ENCODE results near the gene ANKIB1.
"Not testable (repeated sequence)": the region's sequence is repeated elsewhere in the genome, so short reads cannot be mapped to it uniquely, and the experiment has no call there.

ANKIB1 gene

GRCh38 chr7:92325858-92326257 is 80.1 kb downstream of the ANKIB1 start:
- DNase-seq (ENCODE audit: low read depth) = no peak

- no peak for DNase-seq (ENCODE audit: low read depth)
Measured at GRCh38 chr7:92330835-92331438, 85.2 kb downstream of the ANKIB1 start.

- DNase-seq (ENCODE audit: low read depth) = no peak
Measured at GRCh38 chr7:92331508-92331907, 85.7 kb downstream of the ANKIB1 start.

- DNase-seq (ENCODE audit: low read depth) = no peak
Measured at GRCh38 chr7:92332782-92333181, 87.0 kb downstream of the ANKIB1 start.

GRCh38 chr7:92333866-92334265 is 88.1 kb downstream of the ANKIB1 start:
- no peak for DNase-seq (ENCODE audit: low read depth)

DNA sequence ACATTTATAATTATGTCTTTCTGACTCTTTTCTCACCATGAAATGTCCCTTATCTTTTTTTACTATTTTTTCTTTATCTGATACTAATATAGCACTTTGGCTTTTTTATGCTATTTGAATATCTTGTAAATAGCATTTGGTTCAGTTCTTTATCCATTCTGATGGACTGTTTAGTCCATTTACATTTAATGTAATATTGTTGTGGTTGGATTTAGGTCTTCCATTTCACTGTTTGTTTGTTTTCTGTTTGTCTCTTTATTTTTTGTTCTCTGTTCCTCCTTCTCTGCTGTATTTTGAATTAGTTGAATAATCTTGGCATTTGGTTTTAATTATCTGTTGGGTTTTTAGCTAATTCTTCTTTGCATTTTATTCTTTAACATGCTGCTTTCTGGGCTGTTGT is 89.8 kb downstream of the ANKIB1 start:
- DNase-seq (ENCODE audit: low read depth) = no peak

DNA sequence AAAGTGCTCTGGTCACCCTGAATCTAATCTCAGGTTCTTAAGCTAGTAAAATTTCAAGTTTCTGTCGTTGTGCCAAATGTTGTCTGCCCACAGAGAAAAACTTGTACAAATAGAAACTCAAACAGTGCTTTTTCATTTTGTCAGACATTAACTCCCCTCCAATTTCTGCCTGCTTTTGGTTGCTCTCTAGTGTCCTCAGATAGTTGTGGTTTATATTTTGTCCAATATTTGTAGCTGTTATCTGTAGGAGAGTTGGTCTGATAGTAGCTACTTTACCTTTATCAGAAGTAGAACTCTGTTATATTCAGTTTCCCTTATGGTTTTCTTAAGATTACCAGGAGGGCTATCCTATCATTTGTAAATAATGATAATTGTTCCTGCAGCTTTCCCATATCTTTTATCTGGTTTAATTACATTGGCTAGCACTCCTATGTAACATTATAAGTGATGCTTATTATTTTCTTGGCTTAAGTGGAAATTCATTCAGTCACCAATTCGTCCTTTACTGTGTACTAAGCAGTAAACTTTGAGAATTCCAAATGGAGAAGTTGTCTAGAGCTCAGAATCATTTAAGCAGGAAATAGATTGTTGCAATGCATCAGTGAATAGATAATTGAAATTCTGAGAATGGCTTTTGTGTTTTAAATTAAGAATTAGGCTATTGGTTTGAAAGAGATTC is 91.0 kb downstream of the ANKIB1 start:
- DNase-seq (ENCODE audit: low read depth) = no peak

- no peak for DNase-seq (ENCODE audit: low read depth)
Measured at GRCh38 chr7:92340016-92340415, 94.2 kb downstream of the ANKIB1 start.

GRCh38 chr7:92343714-92344113 is 97.9 kb downstream of the ANKIB1 start:
- no peak for DNase-seq (ENCODE audit: low read depth)

GRCh38 chr7:92352009-92352408 is 106.2 kb downstream of the ANKIB1 start:
- no peak for DNase-seq (ENCODE audit: low read depth)

DNA sequence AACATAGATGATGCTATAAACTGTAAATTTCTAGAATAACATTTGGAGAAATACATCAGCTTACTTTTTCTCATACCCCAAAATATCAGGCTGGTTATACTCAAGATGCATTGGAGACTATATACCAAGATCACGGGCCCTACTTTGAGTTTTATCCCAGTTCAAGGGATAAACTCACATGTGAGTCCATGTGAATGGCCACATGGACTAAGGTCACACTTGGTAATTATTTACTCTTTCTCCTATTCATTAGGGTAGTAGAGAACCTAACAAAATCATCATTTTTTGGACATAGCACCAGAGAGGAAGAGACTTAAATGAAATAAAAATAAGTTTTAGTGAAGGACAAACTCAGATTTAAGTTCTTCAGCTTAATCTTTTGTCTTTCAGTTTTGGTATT is 108.4 kb downstream of the ANKIB1 start:
- no peak for DNase-seq (ENCODE audit: low read depth)

DNA sequence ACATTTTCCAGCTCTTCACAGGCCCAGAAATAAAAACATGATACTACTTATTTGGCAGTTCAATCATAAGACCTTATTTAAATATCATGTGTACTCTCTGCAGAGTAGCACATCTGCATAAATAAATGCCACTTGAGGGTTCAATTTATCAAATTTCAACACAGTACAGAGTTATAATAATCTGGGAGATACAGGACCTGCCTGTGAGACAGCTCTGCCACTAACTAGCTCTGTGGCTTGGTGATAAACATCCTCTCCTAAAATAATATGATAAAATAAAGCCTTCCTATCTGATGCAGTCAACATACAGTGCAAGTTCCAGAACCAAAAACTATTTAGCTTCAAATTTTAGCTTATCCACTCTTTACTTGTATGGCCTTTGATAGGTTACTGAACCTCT is 110.6 kb downstream of the ANKIB1 start:
- no peak for DNase-seq (ENCODE audit: low read depth)

DNA sequence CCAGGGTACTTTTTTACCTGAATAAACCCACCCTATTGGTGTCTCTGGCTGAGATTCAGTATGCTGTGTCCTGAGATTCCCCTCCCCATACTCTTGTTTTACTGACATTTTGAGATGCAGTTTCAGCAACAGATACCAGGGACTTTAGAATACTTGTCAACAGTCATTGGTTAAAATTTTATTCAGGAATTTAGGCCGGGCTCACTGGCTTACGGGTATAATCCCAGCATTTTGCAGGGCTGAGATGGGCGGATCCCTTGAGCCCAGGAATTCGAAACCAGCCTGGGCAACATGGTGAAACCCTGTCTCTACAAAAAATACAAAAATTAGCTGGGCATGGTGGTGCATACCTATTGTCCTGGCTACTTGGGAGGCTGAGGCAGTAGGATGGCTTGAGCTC is 111.5 kb downstream of the ANKIB1 start:
- no peak for DNase-seq (ENCODE audit: low read depth)

DNA sequence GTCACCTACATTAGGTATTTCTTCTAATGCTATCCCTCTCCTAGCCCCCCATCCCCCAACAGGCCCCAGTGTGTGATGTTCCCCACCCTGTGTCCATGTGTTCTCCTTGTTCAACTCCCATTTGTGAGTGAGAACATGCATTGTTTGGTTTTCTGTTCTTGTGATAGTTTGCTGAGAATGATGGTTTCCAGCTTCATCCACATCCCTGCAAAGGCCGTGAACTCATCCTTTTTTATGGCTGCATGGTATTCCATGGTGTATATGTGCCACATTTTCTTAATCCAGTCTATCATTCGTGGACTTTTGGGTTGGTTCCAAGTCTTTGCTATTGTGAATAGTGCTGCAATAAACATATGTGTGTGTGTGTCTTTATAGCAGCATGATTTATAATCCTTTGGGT is 113.4 kb downstream of the ANKIB1 start:
- not testable (repeated sequence) for DNase-seq (ENCODE audit: low read depth)

DNA sequence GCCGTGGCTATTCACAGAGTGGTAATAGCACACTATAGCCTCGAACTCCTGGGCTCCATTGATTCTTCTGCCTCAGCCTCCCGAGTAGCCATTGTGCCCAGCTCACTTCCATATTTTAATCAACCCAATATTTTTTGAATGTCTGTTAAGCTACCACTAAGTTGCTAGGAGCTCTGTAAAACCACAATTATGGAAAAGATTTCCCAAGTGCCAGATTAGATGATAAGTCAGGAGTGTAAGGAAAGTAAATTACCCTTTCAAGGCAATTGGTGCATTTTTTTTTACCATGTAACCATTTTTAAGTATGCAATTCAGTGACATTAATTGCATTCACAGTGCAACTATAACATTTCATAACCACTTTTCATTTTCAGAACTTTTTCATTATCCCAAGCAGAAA is 114.0 kb downstream of the ANKIB1 start:
- DNase-seq (ENCODE audit: low read depth) = no peak

- no peak for DNase-seq (ENCODE audit: low read depth)
Measured at GRCh38 chr7:92360387-92360786, 114.6 kb downstream of the ANKIB1 start.

- DNase-seq (ENCODE audit: low read depth) = no peak
Measured at GRCh38 chr7:92362131-92362530, 116.4 kb downstream of the ANKIB1 start.

- no peak for DNase-seq (ENCODE audit: low read depth)
Measured at GRCh38 chr7:92366730-92367129, 121.0 kb downstream of the ANKIB1 start.

DNA sequence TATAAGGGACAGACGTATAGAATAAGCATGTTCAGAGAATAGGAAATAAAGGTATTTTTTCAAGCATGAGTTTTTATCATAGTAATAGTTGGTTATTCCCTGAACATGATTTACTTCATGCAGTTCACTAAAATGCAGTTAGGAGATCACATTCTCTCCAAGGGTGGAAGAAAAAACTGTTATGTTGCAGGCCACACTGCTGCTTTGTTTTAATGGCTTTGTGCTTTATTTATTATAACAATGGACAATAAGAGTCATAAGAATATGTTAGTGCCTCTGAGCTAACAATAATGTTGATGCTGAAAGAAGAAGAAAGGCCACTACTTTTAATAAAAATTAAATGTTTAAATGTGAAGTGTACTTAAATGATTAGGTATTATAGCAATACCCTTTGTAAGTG is 123.0 kb downstream of the ANKIB1 start:
- no peak for DNase-seq (ENCODE audit: low read depth)

DNA sequence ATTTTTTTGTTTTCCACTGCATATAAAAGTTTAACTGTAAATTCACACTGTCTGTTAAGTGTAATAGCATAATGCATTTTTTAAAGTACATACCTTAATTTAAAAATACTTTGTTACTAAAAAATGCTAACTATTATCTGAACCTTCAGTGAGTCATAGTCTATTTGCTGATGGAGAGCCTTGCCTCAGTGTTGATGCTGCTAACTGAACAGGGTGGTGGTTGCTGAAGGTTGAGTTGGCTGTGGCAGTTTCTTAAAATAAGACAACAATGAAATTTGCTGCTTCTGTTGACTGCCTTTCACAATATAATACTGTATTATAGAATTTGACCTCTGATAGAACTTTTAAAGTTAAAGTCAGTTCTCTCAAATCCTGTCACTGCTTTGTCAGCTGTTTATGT is 129.2 kb downstream of the ANKIB1 start:
- no peak for DNase-seq (ENCODE audit: low read depth)

DNA sequence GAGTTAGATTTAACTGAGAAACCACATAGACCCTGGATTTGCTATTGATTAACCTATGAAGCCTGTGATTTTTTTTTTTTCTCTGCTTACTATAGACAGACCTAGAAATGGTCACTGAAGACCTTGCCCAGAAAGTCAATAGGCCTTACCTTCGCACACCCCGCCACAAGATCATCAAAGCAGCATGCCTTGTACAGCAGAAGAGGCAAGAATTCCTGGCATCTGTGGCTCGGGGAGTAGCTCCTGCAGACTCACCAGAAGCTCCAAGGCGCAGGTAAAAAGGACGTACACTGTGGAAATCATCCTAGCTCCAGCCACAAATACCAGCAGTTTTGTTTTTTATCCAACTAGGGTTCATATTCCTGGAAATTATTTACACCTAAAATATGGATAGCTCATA is 145.3 kb downstream of the ANKIB1 start:
- DNase-seq (ENCODE audit: low read depth) = no peak

DNA sequence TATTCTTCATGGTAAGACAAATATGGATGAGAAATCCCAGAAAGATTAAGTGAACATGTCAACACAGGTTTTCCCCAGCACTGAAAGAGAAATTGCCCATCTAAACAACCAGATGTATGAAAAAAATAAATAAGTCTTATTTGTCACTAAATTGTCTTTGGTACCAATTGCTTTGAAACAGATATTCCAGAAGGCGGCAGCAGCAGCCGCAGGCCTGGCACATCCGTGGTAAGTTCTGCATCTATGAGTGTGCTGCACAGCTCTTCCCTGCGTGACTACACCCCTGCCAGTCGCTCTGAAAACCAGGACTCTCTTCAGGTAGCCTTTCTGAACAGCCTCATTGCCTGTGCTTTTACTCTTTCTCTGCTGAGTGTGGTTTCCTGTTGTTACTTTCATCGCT is 151.8 kb downstream of the ANKIB1 start:
- no peak for DNase-seq (ENCODE audit: low read depth)

- no peak for DNase-seq (ENCODE audit: low read depth)
Measured at GRCh38 chr7:92400013-92400412, 154.2 kb downstream of the ANKIB1 start.

Data from stimulated activated CD4-positive, alpha-beta T cell treated with anti-CD3 and anti-CD28 coated beads, Interleukin-2, amount 100 ng/mL, for 4 hours (primary cell).